ENCODE data around the gene ARHGAP45.
A peak's percentile ranks its signal among the peaks of the same experiment; 100 is the strongest.
"Not testable (repeated sequence)": the region's sequence is repeated elsewhere in the genome, so short reads cannot be mapped to it uniquely, and the experiment has no call there.

ARHGAP45 gene

DNA sequence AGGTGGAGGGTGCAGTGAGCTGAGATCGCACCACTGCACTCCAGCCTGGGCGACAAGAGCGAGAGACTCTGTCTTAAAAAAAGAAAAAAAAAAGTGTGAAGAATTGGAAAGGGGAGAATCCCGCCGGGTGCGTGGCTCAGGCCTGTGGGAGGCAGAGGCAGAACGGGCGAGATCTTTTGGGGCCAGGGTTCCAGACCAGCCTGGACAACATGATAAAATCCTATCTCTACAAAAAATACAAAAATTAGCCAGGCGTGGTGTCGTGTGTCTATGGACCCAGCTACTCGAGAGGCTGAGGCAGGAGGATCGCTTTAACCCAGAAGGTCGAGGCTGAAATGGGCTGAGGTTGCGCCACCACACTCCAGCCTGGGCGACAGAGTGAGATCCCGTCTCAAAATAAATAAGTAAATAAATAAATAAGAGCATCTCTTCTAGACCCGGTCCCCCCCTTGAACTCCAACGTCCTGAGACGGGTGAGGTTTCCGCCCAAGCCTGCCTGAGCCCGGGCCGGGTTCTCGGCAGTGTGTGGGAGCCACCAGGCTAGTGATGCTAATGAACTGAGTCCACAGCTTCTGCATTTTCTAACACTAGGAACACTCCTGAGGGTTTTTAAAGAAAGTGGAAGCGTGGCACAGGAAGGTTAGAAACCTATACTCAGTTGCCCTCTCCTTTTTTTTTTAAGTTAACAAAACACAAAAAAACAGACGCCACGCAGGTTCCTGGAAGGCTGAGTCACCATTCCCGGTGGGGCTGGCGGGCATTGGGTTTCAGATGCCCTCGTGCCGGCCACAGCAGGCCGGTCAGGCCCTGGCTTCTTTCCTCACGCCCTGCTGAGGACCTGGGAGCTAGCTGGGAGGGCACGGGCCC is 58.9 kb downstream of the ARHGAP45 start:
- Histone ChIP-seq H3K9ac (ENCODE audit: low read length in 2 of 2) (no peak overlapping the region), H3K27me3 (ENCODE audit: control insufficient read depth in 1 of 2, insufficient read depth in 2 of 2, low read length in 2 of 2) (no peaks in the 10 kb centered on the region), H3K4me1 (ENCODE audit: control insufficient read depth, insufficient read depth, low read length) (peaks cover 5% of the 10 kb centered on the region), H3K4me3 (ENCODE audit: low read length in 2 of 2) (no peak overlapping the region), H3K27ac (ENCODE audit: low read length) (no peak overlapping the region), H3K36me3 (ENCODE audit: control insufficient read depth in 2 of 2, insufficient read depth in 2 of 2, low read length in 2 of 2) (peaks cover 17 to 28% of the 10 kb centered on the region in 2 donors), H3K9me3 (ENCODE audit: control insufficient read depth in 2 of 2, low read length in 2 of 2) (no peaks in the 10 kb centered on the region)

DNA sequence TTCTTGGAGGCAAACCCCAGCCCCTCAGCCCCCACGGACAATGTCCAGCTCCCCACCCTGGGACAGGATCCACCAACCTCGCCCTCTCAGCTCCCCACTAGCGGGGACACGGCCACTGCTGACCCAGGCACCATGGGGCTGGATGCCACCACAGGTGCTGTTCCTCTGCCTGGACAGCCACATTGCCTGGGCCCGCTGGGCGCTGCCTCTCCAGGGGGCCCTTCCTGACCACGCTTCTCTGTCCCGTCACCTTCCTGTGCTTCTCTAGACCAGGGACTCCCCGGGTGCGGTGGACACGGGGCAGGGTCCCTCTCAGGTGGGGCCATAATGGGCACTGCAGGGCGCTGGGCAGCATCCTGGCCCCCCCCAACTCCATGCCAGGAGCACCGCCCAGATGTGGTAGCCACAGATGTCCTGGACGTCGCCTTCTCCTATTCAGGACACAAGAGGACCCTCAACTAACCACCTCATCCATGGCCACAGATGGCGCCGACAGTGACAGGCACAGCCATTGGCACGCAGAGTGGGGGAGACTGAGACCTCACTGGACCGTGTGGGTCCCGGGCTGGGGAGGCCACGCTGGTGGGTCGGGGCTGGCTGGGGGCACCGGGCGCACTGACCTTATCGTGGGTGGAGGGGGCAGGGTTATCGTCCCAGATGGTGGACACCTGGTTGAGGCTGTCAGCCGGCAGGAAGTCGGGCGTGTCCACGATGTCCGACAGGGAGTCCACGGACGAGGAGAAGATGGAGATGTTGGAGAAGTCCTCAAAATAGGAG is 60.2 kb downstream of the ARHGAP45 start:
- Histone ChIP-seq H3K9ac (ENCODE audit: low read length in 2 of 2) (no peak overlapping the region), H3K36me3 (ENCODE audit: control insufficient read depth in 2 of 2, insufficient read depth in 2 of 2, low read length in 2 of 2) (peaks cover 11 to 21% of the 10 kb centered on the region in 2 donors), H3K4me3 (ENCODE audit: low read length in 2 of 2) (no peak overlapping the region), H3K27me3 (ENCODE audit: control insufficient read depth in 1 of 2, insufficient read depth in 2 of 2, low read length in 2 of 2) (no peaks in the 10 kb centered on the region), H3K9me3 (ENCODE audit: control insufficient read depth in 2 of 2, low read length in 2 of 2) (no peaks in the 10 kb centered on the region), H3K4me1 (ENCODE audit: control insufficient read depth, insufficient read depth, low read length) (peaks cover 13% of the 10 kb centered on the region), H3K27ac (ENCODE audit: low read length) (no peak overlapping the region)

- Histone ChIP-seq H3K4me1 (ENCODE audit: control insufficient read depth, insufficient read depth, low read length) (peaks cover 20% of the 10 kb centered on the region), H3K9me3 (ENCODE audit: control insufficient read depth in 2 of 2, low read length in 2 of 2) (no peaks in the 10 kb centered on the region), H3K27me3 (ENCODE audit: control insufficient read depth in 1 of 2, insufficient read depth in 2 of 2, low read length in 2 of 2) (no peaks in the 10 kb centered on the region), H3K4me3 (ENCODE audit: low read length in 2 of 2) (no peak overlapping the region), H3K9ac (ENCODE audit: low read length in 2 of 2) (no peak overlapping the region), H3K27ac (ENCODE audit: low read length) (no peak overlapping the region), H3K36me3 (ENCODE audit: control insufficient read depth in 2 of 2, insufficient read depth in 2 of 2, low read length in 2 of 2) (peaks cover 11 to 17% of the 10 kb centered on the region in 2 donors)
These were observed 61.1 kb downstream of the ARHGAP45 start for GRCh38 chr19:1128106-1128505.

GRCh38 chr19:1129084-1129483 is 62.1 kb downstream of the ARHGAP45 start:
- H3K9me3 ChIP-seq (ENCODE audit: control insufficient read depth in 2 of 2, low read length in 2 of 2); H3K4me3 ChIP-seq (ENCODE audit: low read length in 2 of 2); H3K9ac ChIP-seq (ENCODE audit: low read length in 2 of 2); H3K27me3 ChIP-seq (ENCODE audit: control insufficient read depth in 1 of 2, insufficient read depth in 2 of 2, low read length in 2 of 2); H3K27ac ChIP-seq (ENCODE audit: low read length): not testable (repeated sequence)
- peaks cover 8 to 17% of the 10 kb centered on the region in 2 donors for H3K36me3 ChIP-seq (ENCODE audit: control insufficient read depth in 2 of 2, insufficient read depth in 2 of 2, low read length in 2 of 2)
- H3K4me1 ChIP-seq (ENCODE audit: control insufficient read depth, insufficient read depth, low read length), result peaks cover 19% of the 10 kb centered on the region

- no peak overlapping the region for H3K4me3 ChIP-seq (ENCODE audit: low read length in 2 of 2)
- H3K27me3 ChIP-seq (ENCODE audit: control insufficient read depth in 1 of 2, insufficient read depth in 2 of 2, low read length in 2 of 2), result no peaks in the 10 kb centered on the region
- peaks cover 19% of the 10 kb centered on the region for H3K4me1 ChIP-seq (ENCODE audit: control insufficient read depth, insufficient read depth, low read length)
- H3K9ac ChIP-seq (ENCODE audit: low read length in 2 of 2), result no peak overlapping the region
- no peaks in the 10 kb centered on the region for H3K9me3 ChIP-seq (ENCODE audit: control insufficient read depth in 2 of 2, low read length in 2 of 2)
- no peak overlapping the region for H3K27ac ChIP-seq (ENCODE audit: low read length)
- H3K36me3 ChIP-seq (ENCODE audit: control insufficient read depth in 2 of 2, insufficient read depth in 2 of 2, low read length in 2 of 2), result peaks cover 8 to 17% of the 10 kb centered on the region in 2 donors
These were observed 62.6 kb downstream of the ARHGAP45 start for GRCh38 chr19:1129535-1129934.

DNA sequence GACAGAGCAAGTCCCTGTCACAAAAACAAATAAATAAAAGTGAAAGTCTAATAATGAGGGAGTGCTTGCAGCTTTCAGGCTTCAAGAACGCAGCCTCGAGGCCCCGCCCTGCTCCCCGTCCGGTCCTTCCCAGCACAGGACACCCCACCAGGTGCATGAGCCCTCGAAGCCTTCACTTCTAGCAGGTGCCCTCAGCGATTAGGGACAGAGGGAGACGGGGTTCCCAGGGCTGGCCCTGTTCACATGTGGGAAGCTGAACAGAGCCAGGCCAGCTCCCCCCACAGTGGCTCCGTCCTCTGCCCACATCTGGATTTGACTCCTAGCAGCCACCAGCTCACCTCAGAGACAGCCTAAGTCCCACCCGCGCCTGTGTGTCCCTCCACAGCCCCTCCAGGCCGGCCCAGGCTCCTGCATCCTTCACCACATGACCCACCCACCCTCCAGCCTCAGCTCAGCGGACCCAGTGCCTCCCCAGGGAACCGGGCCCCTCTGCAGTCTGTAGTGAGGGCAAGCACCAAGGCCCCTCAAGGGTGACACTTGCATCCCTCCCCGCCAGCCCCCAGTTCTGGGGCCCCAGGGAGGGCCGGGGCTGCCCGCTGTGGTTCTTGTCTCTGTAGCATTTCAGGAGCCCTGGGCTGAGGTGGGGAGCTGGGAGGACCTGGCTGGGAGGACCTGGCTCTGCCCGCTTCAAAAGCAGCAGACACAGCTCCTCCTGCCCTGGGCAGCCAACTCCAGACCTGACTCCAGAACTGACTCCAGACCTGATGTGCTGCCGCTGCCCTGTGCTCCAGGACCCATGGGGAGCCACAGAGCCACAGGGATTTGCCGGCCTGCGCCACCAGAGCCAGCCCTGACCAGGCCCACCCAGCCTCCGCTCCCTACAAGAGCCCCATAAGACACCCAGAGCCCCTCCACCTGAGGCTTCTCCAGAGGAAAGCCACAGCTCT is 64.1 kb downstream of the ARHGAP45 start:
- Histone ChIP-seq H3K36me3 (ENCODE audit: control insufficient read depth in 2 of 2, insufficient read depth in 2 of 2, low read length in 2 of 2) (peaks cover 6 to 13% of the 10 kb centered on the region in 2 donors), H3K27me3 (ENCODE audit: control insufficient read depth in 1 of 2, insufficient read depth in 2 of 2, low read length in 2 of 2) (no peaks in the 10 kb centered on the region), H3K27ac (ENCODE audit: low read length) (peak overlapping the region; percentile 76), H3K9ac (ENCODE audit: low read length in 2 of 2) (peak overlapping the region; percentile 58 to 93), H3K9me3 (ENCODE audit: control insufficient read depth in 2 of 2, low read length in 2 of 2) (no peaks in the 10 kb centered on the region), H3K4me1 (ENCODE audit: control insufficient read depth, insufficient read depth, low read length) (peaks cover 24% of the 10 kb centered on the region), H3K4me3 (ENCODE audit: low read length in 2 of 2) (peak overlapping the region; percentile 71 to 82)

- peak overlapping the region; percentile 76 for H3K27ac ChIP-seq (ENCODE audit: low read length)
- H3K36me3 ChIP-seq (ENCODE audit: control insufficient read depth in 2 of 2, insufficient read depth in 2 of 2, low read length in 2 of 2), result peaks cover 6 to 12% of the 10 kb centered on the region in 2 donors
- H3K4me1 ChIP-seq (ENCODE audit: control insufficient read depth, insufficient read depth, low read length), result peaks cover 26% of the 10 kb centered on the region
- H3K9me3 ChIP-seq (ENCODE audit: control insufficient read depth in 2 of 2, low read length in 2 of 2), result no peaks in the 10 kb centered on the region
- H3K27me3 ChIP-seq (ENCODE audit: control insufficient read depth in 1 of 2, insufficient read depth in 2 of 2, low read length in 2 of 2), result no peaks in the 10 kb centered on the region
- peak overlapping the region; percentile 71 to 82 for H3K4me3 ChIP-seq (ENCODE audit: low read length in 2 of 2)
- peak overlapping the region; percentile 58 to 93 for H3K9ac ChIP-seq (ENCODE audit: low read length in 2 of 2)
These were observed 65.0 kb downstream of the ARHGAP45 start for GRCh38 chr19:1131718-1132551.

DNA sequence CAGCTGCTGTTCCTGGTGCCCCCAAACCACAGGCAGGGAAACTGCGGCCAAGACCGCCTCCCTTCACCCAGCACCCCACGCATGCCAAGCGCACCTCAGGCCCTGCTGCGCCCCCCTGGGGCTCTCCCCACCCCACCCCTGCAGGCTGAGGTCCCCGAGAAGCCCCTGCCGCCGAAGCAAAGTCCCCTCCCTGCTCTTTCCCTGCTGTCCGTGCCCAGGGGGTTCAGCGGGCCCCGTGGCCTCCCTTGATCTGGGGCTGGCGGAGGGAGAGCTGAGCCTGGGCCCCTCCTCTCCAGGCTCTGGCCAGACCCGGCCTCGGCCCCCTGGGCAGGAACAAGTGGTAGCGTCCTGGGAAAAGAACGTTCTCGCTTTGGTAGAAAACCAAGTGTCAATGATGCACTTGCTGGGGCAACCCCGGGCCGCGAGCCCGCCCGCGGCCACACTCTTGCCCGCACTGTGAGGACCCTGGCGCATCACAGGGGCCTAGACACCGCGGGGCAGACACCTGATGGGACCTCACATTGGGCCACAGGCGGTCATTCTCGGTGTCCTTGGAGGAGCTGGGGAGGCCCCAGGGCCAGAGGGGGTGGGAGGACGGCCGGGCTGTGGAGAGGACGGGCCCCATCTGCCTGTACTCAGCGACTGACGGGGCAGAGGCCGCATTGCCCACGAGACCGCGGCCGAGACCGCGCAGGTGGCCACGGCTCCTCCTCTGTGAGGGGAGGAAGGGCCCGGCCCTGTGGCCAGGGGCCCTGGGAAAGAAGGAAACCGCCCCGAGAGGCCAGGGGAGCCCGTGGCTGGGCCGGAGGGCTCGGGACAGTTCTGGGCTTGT is 65.8 kb downstream of the ARHGAP45 start:
- peak overlapping the region; percentile 76 for H3K27ac ChIP-seq (ENCODE audit: low read length)
- H3K9ac ChIP-seq (ENCODE audit: low read length in 2 of 2), result peak overlapping the region; percentile 21 to 60
- H3K36me3 ChIP-seq (ENCODE audit: control insufficient read depth in 2 of 2, insufficient read depth in 2 of 2, low read length in 2 of 2), result peaks cover 2 to 4% of the 10 kb centered on the region in 2 donors
- H3K27me3 ChIP-seq (ENCODE audit: control insufficient read depth in 1 of 2, insufficient read depth in 2 of 2, low read length in 2 of 2), result no peaks in the 10 kb centered on the region
- H3K4me1 ChIP-seq (ENCODE audit: control insufficient read depth, insufficient read depth, low read length), result peaks cover 26% of the 10 kb centered on the region
- H3K4me3 ChIP-seq (ENCODE audit: low read length in 2 of 2), result peak overlapping the region; percentile 46 to 71
- no peaks in the 10 kb centered on the region for H3K9me3 ChIP-seq (ENCODE audit: control insufficient read depth in 2 of 2, low read length in 2 of 2)

GRCh38 chr19:1133471-1133929 is 66.5 kb downstream of the ARHGAP45 start:
- no peaks in the 10 kb centered on the region for H3K27me3 ChIP-seq (ENCODE audit: control insufficient read depth in 1 of 2, insufficient read depth in 2 of 2, low read length in 2 of 2)
- H3K27ac ChIP-seq (ENCODE audit: low read length), result no peak overlapping the region
- H3K9me3 ChIP-seq (ENCODE audit: control insufficient read depth in 2 of 2, low read length in 2 of 2), result no peaks in the 10 kb centered on the region
- no peaks in the 10 kb centered on the region for H3K36me3 ChIP-seq (ENCODE audit: control insufficient read depth in 2 of 2, insufficient read depth in 2 of 2, low read length in 2 of 2)
- H3K4me3 ChIP-seq (ENCODE audit: low read length in 2 of 2), result no peak overlapping the region
- H3K4me1 ChIP-seq (ENCODE audit: control insufficient read depth, insufficient read depth, low read length), result peaks cover 26% of the 10 kb centered on the region
- peak overlapping the region in 1 of 2 donors; percentile 60 for H3K9ac ChIP-seq (ENCODE audit: low read length in 2 of 2)
